ENCODE results near the gene ASB2.
A peak's percentile ranks its signal among the peaks of the same experiment; 100 is the strongest.

ASB2 gene

DNA sequence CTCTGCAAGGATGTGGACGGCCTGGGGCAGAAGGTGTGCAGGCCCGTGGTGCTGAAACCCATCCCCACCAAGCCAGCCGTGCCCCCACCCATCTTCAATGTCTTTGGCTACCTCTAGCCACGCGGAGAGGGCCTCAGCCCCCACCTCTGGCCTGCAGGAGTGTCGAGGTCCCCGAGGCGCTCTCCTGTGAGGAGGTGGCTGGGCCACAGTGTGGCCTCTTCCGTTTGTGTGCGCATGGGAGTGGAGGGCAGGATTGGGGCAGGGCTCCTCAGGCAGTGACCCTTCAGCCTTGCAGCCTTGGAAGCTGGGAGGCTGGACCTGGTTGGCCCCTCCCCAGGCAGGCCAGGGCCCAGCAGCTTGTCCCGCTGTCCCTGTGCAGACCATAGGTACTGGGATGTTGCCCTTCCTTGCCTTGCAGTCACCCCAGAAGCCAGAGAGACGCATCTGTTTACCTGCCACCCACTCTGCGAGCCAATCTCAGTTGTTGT is 47.3 kb downstream of the ASB2 start:
- DNase-seq (ENCODE audit: low read depth, low spot score) = no peak

DNA sequence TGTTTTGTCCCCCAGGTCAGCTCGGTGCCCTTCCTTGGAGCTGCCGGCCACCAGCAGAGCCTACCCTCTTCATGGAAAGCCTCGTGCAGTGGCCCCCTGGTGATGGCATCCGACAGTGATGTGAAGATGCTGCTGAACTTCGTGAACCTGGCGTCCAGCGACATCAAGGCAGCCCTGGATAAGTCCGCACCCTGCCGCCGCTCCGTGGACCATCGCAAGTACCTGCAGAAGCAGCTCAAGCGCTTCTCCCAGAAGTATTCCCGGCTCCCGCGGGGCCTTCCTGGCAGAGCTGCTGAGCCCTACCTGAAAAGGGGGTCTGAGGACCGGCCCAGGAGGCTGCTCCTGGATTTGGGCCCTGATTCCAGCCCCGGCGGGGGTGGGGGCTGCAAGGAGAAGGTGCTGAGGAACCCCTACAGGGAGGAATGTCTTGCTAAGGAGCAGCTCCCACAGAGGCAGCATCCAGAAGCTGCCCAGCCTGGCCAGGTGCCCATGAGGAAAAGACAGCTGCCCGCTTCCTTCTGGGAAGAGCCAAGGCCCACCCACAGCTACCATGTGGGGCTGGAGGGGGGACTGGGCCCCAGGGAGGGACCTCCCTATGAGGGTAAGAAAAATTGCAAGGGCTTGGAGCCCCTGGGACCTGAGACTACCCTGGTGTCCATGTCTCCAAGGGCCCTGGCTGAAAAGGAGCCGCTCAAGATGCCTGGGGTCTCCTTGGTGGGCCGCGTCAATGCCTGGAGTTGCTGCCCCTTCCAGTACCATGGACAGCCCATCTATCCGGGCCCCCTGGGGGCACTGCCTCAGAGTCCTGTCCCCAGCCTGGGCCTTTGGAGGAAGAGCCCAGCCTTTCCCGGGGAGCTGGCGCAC is 48.0 kb downstream of the ASB2 start:
- no peak for DNase-seq (ENCODE audit: low read depth, low spot score)

DNA sequence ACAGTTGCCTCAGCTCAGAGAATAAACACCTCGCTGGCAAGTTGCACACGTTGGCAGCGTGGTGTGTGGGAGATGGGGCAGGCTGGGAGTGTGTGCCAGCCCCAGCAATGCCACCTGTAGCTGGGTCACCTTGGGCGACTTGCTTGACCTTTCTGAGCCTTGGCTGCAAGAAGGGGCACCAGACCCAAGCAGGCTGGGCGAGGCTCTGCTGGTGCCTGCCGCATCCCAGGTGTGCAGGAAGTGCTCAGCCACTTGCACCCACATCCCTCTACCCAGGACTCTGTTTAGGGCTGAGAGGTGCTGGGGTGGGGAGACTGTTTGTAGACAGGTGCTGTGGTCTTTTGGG is 48.6 kb downstream of the ASB2 start:
- DNase-seq (ENCODE audit: low read depth, low spot score) = no peak

DNA sequence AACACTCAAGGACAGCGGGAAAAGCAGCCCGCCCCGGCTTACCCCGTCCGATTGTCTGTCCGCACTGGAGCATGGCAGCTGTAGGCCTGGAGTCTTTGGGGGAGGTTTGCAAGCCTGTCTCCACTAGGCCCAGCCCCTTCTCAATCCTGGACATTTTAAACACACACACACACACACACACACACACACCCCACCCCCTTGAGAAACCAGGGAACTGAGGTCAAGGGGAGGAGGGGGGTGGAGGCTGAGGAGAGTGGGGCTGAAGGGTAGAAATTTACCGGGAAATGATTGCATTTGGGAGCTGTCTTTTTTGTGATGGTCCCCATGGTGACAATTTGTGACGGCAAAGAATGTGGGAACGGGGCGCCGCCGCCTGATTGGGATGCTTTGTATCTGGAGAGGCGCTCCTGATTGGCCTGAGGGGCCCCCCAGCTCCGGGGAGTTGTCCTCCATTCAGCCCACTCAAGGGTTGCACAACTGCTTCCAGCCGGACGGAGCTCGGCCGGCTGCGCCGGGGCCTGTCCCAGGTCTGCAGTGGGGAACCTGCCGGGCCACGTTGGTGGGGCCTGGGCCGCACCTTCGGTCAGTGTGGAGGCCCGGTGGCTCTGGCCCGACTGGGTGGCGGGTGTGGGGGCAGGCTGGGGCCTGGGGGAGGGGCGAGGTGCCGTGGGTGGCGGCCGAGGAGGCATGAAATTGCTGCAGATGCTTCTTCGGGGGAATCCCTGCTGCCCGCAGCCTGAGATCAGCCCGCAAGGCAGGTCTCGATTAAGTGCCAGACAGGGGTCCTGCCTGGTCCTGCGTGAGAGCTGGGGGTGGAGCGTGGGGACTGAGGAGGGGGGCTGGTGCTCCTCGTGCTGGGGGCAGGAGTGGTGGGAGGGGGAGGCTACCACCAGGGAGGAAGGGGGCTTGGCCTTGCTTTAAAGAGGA is 49.2 kb downstream of the ASB2 start, which contains the start of gene FAM181A:
Gene FAM181A (plus strand): TSS at position 472 of the 927 bp plus-strand sequence. CDS start 942 bp downstream, outside the sequence.
- DNase-seq (ENCODE audit: low read depth, low spot score) = no peak

DNA sequence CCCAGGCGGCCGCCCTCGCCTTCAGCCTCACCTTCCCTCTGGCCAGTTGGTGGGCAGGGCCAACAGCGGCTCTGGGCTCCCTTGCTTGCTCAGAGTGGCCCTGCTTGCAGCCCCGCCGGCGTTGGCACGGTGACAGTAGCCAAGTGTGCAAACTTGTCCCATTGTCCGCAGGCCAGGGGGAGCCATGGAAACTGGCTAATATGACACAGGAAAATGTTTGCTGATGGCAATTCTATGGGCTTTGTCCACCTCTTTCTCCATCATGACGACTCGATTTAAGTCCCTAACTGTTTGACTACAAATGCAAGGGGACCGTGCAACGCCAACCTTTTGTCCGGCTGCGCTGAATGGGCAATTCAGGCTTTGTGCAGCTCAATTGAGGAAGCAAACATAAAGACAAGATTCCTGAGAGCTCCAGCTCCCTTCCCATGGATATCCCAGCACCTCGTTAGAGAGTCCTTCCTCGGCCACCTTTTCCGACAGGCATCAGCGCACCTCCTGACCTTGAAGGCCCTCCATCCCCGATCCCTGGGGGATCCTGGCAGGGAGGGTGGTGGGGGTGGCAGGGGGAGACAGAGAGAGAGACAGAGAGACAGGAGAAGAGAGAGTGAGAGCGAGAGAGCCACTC is 50.0 kb downstream of the ASB2 start:
- DNase-seq (ENCODE audit: low read depth, low spot score) = peak; percentile 22

DNA sequence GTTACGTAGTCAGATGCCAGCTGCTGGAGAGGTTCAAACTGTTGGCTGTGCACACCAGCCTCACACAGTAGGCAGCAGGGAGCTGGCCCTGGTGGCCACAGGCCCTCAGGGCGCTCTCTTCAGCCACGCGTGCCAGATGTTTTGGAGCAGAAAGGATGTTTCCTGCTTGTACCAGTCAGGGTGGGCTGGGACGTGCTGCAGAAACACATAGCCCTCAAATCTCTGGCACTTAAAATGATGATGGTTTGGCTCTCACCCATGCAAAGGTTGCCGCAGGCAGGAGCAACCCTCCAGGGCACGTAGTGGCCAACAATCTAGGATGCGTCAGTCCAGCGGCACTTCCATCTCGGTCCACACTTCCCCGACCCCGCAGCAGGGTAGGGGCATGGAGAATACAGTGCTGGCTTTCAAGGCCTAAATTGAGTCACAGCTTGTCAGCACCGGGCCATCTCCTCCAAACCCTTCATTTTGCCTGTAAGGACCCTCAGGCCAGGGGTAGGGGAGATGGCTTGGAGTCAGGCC is 50.9 kb downstream of the ASB2 start:
- DNase-seq (ENCODE audit: low read depth, low spot score) = no peak

DNA sequence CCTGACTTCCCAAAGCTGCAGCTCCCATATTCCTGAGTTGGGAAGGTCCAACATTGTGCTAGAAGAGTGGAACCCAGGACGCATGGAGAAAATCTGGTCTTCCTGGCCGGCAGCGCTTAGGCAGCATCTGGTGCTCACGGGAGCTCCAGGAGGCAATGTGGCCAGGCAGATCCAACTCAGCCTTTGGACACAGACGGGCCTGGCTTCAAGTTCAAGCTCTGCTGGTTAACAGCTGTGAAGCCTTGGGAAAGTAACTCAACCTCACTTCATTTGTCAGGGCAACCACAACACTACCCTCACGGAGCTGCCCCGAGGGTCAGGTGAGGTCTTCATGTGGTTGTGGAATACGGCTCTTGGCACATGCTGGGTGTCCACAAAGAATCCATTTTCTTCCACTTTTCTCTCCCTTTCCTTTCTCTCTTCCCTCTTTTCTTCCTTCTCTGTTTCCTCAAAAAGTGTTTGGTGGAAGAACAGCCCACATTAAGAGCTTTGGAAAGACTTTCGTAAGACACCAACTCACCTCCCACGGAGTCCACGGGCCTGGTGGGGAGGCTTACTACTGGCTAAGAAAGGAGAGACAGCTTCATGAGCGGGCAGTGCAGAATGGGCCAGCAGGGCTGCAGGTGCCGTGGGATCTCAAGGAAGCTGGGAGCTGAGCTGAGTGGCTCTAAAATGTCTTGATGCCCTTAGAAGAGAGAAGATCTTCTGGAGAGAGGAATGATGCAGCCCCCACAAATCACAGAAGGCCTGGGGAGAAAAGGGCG is 51.6 kb downstream of the ASB2 start:
- DNase-seq (ENCODE audit: low read depth, low spot score) = no peak

DNA sequence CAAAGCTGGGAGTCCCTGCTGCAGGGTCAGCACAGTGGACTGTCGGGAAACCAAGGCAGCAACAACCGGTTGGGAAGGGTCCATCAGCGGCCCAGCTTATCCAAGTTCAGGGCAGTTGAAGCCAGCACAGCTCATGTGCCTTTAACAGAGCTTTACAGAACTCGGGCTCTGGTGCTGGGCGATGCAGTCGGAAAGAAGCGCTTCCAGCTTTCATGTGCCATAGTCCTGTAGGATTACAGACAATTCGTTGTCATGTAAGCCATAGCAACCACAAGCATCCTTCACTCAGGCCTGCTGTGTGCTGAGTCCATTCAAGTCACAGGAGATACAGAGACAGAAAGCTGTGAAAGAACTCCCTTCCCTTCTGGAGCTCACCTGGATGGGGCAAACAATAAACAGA is 52.7 kb downstream of the ASB2 start:
- no peak for DNase-seq (ENCODE audit: low read depth, low spot score)

DNA sequence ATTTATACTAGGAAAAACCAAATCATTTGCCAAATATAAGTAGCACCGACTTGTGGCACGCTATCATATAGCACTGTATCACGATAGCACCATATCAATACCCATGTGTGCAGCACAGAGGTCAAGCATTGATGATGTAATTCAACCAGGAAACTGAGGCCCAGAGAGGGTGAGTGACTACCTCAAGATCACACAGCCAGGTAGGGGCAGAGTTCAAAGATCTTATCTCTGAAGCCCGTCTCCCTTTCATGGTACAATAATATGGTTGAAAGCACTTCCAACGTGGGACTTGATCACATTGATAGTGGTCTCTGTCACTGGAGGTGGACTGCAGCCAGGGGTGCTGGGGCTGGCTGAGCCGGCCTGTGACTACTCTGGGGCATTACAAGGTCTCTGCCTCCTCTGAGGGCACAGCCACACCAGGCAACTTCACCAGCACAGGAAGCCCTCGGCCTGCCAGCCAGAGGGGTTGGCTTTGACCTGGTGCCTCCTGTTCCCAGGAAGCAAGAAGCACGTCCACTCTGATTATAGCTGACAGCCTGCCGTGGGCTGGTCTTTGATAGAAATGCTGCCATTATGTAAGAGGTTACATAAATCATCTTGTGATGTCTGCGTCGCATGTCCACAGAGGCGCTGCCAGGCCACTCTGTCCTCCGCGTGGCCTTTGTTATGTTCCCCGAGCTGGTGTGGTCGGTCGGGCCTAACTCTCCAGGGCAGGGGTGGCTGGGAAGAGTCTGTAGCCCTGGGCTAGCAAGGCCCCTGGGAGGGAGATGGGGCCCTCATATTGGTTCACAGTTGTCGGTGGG is 55.2 kb downstream of the ASB2 start:
- DNase-seq (ENCODE audit: low read depth, low spot score) = no peak

DNA sequence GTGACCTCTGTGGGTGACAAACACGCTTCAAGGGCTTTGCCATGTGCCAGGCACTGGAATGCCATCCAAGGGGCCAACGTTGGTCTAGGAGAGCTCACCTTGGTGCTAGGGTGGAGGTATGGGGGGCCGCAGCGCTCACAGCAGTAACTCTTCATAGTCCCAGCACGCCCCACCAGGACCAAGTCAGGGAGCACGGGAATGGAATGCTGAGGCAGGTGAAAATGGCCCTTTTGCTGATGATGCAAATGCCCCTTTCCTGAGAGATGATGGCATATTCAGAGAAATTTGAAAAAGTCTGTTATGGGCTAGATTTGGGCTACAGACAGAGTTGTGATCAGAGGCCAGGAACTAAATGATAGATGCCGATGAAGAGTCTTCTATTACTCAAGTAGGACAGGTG is 59.2 kb downstream of the ASB2 start:
- no peak for DNase-seq (ENCODE audit: low read depth, low spot score)

DNA sequence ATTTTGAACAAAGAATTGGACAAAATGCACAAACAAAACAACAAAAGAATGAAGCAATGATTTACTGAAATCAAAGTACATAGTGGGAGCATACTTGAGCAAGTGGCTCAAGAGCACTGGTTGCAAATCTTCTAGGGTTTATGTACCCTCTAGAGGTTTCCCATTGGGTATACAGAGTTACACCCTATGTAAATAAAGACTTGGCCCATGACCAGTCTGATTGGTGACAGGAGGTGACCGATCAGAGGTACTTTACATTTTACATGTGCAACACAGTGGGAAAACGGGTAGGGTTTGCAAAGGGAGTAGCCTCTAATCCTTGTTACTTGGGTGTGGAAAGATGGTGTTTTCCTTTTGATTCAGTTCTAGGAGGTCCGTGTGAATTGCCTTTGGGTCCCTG is 59.9 kb downstream of the ASB2 start:
- DNase-seq (ENCODE audit: low read depth, low spot score) = no peak

DNA sequence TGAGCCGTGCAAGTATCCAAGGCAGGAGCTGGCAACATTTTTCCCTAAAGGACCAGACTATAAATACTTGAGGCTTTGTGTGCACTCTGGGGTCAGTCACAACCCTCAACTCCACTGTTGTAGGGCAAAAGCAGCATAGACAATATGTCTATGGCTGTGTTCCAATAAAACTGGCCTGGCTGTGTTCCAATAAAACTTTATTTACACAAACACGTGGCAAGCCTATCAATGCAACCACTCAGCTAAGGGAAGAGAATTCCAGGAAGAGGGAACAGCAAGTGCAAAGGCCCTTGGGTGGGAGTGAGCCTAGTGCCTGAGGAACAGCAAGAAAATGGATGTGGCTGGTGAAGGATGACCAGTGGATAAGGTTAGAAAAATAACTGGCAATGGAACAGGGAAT is 60.6 kb downstream of the ASB2 start:
- DNase-seq (ENCODE audit: low read depth, low spot score) = no peak

DNA sequence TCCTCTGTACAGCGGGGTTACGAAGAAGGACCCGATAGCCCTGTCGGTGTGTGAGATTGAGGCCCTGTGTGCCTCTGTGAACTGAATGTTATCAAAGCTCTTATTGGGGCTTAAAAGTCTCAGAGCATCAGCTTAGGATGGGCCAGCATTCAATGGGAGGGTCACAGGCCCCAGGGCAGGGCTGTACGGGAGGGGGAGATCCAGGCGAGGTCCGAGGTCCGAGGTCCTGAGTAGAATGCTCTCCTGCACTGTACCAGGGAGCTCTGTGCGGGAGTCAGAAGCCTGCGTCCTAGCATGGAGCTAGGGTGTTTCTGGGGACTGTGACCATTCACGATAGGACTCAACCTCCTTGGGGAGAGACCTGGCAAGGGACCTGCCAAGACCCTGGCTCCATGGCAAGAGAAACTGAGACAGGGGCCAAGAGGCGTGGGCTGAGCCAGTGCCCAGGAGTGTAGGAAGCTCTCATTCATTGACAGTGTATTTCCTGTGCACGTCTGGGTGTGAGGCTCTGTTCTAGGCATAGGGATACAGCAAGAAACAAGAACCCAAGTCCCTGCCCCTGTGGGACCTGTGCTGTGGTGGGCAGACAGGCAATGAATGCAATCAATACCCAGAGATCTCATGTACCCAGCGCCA is 61.2 kb downstream of the ASB2 start:
- DNase-seq (ENCODE audit: low read depth, low spot score) = no peak

DNA sequence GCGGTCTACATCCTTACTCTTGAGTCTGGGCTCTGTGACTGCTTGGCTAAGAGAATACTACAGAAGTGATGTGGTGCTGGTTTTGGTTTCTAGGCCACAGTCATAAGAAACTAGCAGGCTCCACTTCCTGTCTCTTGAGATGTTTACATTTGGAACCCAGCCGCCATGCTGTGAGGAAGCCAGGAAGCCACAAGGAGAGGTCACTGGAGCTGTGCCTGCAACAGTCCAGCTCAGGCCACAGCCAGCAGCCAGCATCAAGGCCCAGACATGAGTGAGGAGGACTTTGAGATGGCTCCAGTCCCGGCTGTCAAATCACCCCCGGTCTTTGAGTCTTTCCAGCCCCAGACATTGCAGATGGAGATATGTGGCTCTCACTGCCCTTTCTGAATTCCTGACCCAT is 62.1 kb downstream of the ASB2 start:
- no peak for DNase-seq (ENCODE audit: low read depth, low spot score)

DNA sequence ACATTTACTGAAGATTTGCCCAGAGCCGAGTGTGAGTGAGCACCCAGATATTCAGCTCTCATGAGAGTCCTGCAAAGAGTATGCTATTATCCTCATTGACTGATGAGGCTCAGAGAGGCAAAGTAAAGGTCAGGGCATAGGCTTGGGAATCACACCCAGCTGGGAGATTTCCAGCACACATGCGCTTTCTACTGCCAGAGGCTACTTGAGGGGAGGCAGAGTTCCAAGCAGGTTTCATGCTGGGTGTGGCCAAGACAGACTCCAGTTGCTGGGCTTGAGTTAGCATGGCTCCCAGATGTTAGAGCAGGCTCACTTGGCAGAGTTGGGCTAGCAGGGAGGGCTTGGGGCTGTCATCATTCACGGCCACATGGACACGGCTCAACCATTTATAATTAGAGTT is 63.6 kb downstream of the ASB2 start:
- DNase-seq (ENCODE audit: low read depth, low spot score) = no peak

DNA sequence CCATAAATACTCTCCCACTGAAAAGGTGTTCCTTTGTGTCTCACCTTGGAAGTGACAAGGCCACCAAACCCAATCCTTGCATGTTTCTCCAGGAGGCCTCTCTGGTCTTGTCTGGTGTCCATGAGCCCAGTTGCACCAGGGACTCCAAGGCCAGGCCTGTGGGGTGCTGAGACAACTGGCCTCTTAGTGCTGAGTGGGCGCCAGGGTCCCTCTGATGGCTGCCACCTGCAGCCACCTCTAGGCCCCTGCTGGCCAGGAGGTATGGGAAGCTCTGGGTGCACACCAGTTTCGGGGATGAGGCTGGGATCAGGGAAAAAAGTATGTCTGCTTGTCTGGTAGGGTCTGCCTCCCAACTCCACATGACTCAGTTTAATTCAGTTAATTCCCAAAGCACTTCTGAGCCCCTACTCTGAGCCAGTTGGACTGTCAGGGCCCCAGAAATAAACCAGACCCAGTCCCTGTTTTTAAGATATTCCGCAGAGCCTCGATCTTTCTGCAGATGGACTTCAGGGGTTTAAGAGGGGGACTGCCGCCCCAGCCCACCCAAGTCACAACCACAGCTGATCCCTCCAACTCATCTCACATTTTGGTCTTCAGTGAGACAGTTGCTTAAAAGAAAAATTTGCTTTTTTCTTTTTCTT is 64.3 kb downstream of the ASB2 start:
- DNase-seq (ENCODE audit: low read depth, low spot score) = no peak

DNA sequence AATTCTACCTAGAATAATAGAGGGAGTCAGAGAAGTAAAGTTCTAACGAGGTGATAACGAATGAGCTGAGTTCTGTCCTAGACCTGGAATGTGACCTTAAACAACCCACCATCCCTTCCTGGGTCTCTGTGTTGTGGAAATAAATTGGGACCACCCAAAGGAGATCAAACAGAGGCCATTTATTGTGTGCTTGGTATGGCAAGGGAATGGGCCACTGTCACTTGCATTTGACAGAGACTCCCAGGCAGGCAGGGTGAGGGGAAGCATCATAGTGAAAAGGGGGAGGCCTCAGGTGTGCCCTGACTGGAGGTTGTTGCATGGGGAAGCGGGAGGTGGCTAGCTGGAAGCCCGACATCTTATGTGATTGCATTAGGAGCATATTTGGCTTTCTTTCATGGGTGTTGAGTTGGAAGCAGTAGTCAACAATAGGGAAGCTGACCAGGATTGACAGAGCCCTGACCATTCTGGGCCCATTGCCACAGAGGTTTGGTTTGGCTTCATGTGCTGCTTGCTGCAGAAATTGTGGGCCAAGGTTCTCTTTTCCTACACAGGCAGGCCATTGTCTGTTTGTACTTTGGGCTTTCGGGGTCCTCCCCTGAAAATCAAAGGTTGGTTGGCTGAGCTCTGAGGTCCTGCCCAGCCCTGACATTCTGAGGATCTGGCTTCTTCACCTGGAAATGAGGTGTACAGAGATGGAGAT is 66.8 kb downstream of the ASB2 start:
- DNase-seq (ENCODE audit: low read depth, low spot score) = peak; percentile 84

Data from astrocyte of the hippocampus (primary cell).